NOMO-1 treated with dmso at 0.1 percent for 144 hours (cell line): ENCODE data around the gene ST7L.

Experiments
- DNase-seq: peaks from one replicate; lab custom pipeline; 2025; ENCODE audit not compliant: unreplicated experiment; lab: John Stamatoyannopoulos, UW

The ST7L gene

GRCh38 chr1:112554411-112554810 is 64.5 kb downstream of the ST7L start:
- no peak for DNase-seq

DNA sequence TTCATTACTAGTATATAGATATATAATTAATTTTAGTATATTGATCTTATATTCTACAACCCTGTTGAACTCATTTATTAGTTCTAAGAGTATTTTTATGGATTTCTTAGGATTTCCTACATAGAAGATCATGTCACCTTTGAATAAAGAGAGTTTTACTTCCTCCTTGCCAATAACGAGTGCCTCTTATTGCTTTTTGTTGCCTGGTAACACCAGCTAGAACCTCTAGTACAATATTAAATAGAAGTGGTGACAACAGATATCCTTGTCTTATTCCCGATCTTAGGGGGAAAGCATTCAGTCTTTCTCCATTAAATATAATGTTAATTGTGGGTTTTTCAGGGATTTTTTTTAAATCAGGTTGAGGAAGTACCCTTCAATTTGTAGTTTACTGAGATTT is 69.4 kb downstream of the ST7L start:
- DNase-seq: no peak

DNA sequence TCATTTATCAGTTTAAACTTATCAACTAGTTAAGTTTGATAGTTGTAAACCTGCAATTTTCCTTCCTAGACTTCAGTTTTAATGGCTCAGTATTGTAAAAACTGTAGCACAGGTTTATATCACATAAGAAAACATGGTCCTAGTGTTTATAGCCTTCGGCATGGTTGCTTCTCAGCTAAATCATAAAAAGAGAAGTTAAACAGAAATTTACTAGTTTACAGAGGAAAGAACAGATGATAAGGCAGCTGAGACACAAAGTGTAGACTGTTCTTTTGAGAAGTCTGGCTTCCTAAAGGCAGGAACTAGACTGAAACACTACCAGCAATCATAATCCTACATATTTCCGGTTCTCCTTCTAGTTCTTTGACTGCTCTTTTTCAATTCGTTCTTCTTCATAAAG is 70.4 kb downstream of the ST7L start:
- no peak for DNase-seq

GRCh38 chr1:112546076-112546475 is 72.9 kb downstream of the ST7L start:
- no peak for DNase-seq

- DNase-seq: no peak
Measured at GRCh38 chr1:112544751-112545150, 74.2 kb downstream of the ST7L start.

GRCh38 chr1:112544011-112544688 is 74.8 kb downstream of the ST7L start:
- no peak for DNase-seq

DNA sequence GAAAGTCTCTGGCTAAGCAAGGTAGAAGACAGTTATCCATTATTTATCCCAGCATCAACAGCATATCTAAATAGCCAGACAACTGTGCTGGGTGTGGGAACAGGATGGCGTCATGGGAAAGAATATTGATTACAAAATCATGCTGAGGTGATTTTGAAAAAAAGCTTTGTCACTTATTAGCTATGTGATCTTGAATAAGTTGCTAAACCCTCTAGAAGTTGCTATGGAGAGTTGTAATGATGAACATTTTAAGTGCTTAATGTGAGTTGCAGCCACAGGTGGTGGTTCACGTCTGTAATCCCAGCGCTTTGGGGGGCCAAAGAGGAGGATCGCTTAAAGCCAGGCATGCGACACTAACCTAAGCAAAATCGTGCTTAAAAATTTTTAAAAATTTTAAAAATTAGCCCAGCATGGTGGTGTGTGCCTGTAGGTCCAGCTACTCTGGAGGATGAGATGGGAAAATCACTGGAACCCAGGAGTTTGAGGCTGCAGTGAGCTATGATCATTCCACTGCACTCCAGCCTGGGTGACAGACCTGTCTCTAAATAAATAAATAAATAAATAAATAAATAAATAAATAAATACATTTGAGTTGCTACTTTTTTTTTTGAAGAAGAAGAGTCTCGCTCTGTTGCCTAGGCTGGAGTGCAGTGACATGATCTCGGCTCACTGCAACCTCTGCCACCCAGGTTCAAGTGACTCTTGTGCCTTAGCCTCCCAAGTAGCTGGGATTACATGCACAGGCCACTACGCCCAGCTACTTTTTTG is 76.6 kb downstream of the ST7L start:
- no peak for DNase-seq

DNA sequence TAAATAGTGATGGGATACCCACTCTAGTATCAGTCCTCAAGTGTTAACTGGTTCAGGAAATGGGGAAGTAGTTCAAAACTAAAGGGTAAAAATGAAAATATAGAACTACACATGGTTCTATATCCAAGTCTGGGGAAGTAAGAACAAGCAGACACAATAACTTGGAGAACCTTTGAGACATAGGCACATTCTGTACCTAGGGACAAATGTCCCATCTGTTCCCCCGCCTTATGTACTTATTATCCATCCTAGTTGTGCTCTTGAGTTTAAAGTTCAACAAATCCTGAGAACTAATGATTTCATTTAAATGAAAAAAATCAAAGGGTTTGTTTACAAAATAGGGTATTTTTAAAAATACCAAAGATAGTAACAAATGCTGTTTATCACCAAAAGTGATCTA is 77.6 kb downstream of the ST7L start:
- DNase-seq: no peak

DNA sequence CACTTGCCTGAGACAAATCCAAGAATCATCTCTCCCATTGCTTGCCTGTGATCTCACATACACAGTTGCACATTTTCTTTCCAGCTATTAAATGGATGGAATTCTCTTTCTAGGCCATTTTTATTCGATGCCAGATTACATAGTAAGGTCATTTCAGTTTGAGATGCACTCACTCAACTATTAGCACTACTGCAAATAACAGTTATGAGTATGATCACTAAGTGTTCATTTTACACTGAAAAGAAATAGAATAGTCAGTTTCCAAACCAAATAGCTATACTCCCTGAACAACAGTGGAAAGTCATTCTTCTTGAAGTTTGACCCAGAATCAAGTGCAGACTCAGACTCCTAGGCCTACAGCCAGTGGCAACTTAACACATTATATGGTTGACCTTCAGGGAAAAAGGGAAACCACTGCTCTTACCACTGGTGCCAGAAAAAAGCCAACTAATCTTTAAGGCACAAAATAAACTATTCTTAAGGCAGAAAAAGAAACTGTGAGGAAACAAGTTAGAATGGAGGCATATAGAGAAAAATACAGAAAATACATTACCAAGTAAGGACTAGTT is 78.6 kb downstream of the ST7L start:
- no peak for DNase-seq

- DNase-seq: no peak
Measured at GRCh38 chr1:112538883-112539282, 80.1 kb downstream of the ST7L start.

DNA sequence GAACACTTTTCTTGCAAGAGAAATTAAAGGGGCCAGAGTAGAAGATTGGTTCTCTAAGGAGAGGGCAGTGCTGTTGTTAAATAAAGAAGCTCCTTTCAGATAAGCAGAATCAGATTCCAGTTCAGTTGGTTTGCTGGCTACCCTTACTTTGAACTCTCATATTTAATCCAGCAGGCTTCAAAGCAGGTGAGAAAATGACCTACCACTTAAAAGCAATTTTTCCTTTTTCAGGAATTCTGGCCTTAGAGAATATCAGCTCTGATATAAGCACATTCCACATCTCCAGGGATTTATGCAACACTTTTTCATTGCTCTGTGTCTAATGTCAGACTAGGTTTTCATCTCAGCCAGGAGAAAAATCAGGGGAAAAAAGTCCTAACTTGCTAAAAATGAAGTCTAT is 81.5 kb downstream of the ST7L start:
- no peak for DNase-seq

- DNase-seq: no peak
Measured at GRCh38 chr1:112536561-112536960, 82.4 kb downstream of the ST7L start.

- no peak for DNase-seq
Measured at GRCh38 chr1:112533029-112533428, 85.9 kb downstream of the ST7L start.

GRCh38 chr1:112532064-112532463 is 86.9 kb downstream of the ST7L start:
- DNase-seq: no peak

DNA sequence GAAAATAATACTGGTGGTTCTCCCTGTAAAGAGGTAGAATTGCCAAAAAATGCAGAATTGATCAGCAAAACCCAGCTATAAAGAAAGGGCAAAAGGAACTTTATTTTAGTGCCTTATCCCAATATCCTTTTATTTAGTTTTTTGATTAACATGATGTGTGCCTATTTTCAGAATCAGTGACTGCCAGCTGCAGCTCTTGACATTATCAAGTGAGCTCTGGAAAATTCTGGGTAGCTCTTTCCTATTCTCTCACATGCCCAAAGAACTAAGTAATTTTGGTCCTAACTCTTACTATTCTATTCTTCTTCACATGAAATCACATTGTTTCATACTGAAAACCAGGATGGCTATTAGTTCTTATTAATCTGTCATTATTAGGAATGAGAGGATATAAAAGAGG is 88.1 kb downstream of the ST7L start:
- no peak for DNase-seq

- no peak for DNase-seq
Measured at GRCh38 chr1:112529301-112529700, 89.6 kb downstream of the ST7L start.

- DNase-seq: no peak
Measured at GRCh38 chr1:112528076-112528475, 90.9 kb downstream of the ST7L start.

- DNase-seq: no peak
Measured at GRCh38 chr1:112527266-112528010, 91.5 kb downstream of the ST7L start.

- no peak for DNase-seq
Measured at GRCh38 chr1:112524986-112525385, 94.0 kb downstream of the ST7L start.

DNA sequence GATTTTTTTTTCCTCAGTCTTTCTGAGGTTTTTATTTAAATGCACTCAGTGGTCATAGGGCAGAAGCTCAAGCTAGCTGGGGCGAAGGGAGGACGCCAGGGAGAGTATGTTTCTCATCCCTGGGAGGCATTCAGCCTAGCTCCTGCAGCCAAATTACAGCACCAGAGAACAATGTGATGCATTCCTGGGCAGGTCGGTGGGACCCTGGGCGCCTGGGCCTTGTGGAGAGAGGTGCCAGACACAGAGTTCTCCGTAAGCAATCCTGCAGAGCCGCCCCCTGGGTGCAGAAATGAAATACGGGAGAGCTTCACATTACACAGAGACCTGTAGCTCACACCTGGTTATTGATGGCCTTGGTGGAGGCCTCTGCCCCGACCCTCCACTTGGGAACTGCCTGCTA is 94.7 kb downstream of the ST7L start:
- no peak for DNase-seq

DNA sequence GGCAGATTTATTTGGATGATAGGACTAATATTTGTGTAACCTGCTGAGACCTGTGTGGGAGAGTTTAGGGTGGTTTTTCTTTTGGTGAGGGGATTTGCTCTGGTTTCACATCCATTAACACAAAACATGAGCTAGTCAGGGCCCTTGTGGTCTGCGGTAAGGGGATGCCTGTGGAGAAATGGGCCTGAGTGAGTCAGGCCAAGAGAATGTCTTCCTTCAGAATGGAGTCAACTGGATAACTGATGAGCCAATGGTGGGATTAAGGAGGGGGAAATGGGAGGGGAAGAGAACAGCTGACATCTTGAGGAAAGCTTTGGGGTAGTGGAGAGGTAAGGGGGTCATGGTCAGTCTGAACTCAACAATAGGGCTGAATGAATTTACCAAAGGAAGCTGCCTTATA is 96.3 kb downstream of the ST7L start:
- DNase-seq: no peak

DNA sequence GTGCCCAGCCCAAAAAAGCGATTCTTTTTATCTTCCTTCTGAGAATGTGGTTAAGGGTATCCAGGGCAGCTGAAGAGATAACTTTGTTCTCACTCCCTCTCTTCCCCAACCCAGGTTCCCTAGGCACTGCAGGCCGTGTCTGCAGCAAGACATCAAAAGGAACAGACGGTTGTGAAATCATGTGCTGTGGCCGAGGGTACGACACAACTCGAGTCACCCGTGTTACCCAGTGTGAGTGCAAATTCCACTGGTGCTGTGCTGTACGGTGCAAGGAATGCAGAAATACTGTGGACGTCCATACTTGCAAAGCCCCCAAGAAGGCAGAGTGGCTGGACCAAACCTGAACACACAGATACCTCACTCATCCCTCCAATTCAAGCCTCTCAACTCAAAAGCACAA is 98.8 kb downstream of the ST7L start:
- no peak for DNase-seq
